Testis (tissue), 3 donors: Measurements from ENCODE around the gene ST6GALNAC2. TPM values are rescaled to one million over a fixed set of nuclear protein-coding genes. Genes with fewer than 3 reads are reported as not detected.
"Not testable (repeated sequence)": the region's sequence is repeated elsewhere in the genome, so short reads cannot be mapped to it uniquely, and the experiment has no call there.

Source experiments
- DNase-seq: peaks from one replicate; pipeline ENCODE4 v3.0.0-alpha.2; 2019
- H3K27ac ChIP-seq, 2 donors: fragments of 200-600 bp; sonication (generic); one replicate each; pipeline ENCODE4 v1.5.1; 2019
- H3K27me3 ChIP-seq: fragments of 200-600 bp; sonication (generic); one replicate; pipeline ENCODE4 v1.5.1; 2019
- H3K36me3 ChIP-seq: fragments of 200-600 bp; sonication (generic); one replicate; pipeline ENCODE4 v1.5.1; 2017; ENCODE audit warnings: low read depth; ENCODE audit errors: missing control alignments
- H3K4me1 ChIP-seq: fragments of 200-600 bp; sonication (generic); one replicate; pipeline ENCODE4 v1.5.1; 2019
- H3K4me3 ChIP-seq, 2 donors: fragments of 200-600 bp; sonication (generic); one replicate each; pipeline ENCODE4 v1.5.1; 2017 to 2019
- H3K9me3 ChIP-seq: fragments of 200-600 bp; sonication (generic); one replicate; pipeline ENCODE4 v1.5.1; 2017
- POLR2A ChIP-seq: fragments of 450-650 bp; IDR thresholded peaks from one replicate; pipeline ENCODE4 v1.6.1; 2017; ENCODE audit warnings: antibody characterized with exemption, mild to moderate bottlenecking, moderate library complexity
- WGBS, 2 donors: methylation state at CpG; one replicate each; pipeline ENCODE4 v1.1.5; 2018; 5-methylcytosine and 5-hydroxymethylcytosine counted together
- intact Hi-C: fragments of 100-400 bp; cut with DNase I; formaldehyde crosslinking; loops from one replicate; pipeline ENCODE4 v1.15.1; 2023; ENCODE audit warnings: low total_unique reads
- polyA plus RNA-seq: library from polyadenylated mRNA; stranded (reverse); fragments of 350-450 nt; fragmentation: Illumina TruSeq; extraction: RNeasy Lipid Tissue Mini Kit (QIAGEN cat#74804); gene quantifications from one replicate; pipeline ENCODE4 v1.2.3, GENCODE V29; 2014; ENCODE audit warnings: low read depth, low replicate concordance; ENCODE audit not compliant: insufficient read depth
- total RNA-seq, 2 donors: library from RNA; depleted of rRNA; stranded (reverse); fragments of >200 nt; gene quantifications; one replicate each; pipeline ENCODE4 v1.2.3, GENCODE V29; 2016
- TF ChIP-seq, protein P1 (sequence below), 3 experiments: fragments of 450-650 bp in 2 of 3; fragments of 200-600 bp in 1 of 3; sonication (generic) in 1 of 3; IDR thresholded peaks; one replicate each; pipeline ENCODE4 v1.5.1; 2016 to 2019; ENCODE audit warnings: antibody characterized with exemption in 3 of 3, mild to moderate bottlenecking in 2 of 3, moderate library complexity in 1 of 3

Gene ST6GALNAC2
- total and polyA plus RNA-seq, 3 donors from 2014 or later, result 29.7 to 107 (median 87.5) TPM

- WGBS, 2 donors, result 78 to 87% methylated on average over 2 of the region's 2 CpGs
- no peaks in the 10 kb centered on the region for H3K9me3 ChIP-seq
- no peak overlapping the region for H3K4me3 ChIP-seq
- H3K4me1 ChIP-seq, result no peaks in the 10 kb centered on the region
- H3K27me3 ChIP-seq, result no peaks in the 10 kb centered on the region
- no peaks in the 10 kb centered on the region for H3K36me3 ChIP-seq
- intact Hi-C loops, result no loop called here
- TF ChIP-seq, protein P1, sequence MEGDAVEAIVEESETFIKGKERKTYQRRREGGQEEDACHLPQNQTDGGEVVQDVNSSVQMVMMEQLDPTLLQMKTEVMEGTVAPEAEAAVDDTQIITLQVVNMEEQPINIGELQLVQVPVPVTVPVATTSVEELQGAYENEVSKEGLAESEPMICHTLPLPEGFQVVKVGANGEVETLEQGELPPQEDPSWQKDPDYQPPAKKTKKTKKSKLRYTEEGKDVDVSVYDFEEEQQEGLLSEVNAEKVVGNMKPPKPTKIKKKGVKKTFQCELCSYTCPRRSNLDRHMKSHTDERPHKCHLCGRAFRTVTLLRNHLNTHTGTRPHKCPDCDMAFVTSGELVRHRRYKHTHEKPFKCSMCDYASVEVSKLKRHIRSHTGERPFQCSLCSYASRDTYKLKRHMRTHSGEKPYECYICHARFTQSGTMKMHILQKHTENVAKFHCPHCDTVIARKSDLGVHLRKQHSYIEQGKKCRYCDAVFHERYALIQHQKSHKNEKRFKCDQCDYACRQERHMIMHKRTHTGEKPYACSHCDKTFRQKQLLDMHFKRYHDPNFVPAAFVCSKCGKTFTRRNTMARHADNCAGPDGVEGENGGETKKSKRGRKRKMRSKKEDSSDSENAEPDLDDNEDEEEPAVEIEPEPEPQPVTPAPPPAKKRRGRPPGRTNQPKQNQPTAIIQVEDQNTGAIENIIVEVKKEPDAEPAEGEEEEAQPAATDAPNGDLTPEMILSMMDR (IDR thresholded peaks at IDR 0.05), result no peak
- no peak for TF ChIP-seq POLR2A
- H3K27ac ChIP-seq, result no peak overlapping the region
- no peak for DNase-seq
Measured at GRCh38 chr17:76617838-76618237, 32.2 kb upstream of the ST6GALNAC2 start.

GRCh38 chr17:76614912-76615617 lies 29.4 kb upstream of the ST6GALNAC2 start:
- H3K4me3 ChIP-seq, result no peak overlapping the region
- TF ChIP-seq, protein P1 (IDR thresholded peaks at IDR 0.05), result no peak
- no peak for TF ChIP-seq POLR2A
- no peaks in the 10 kb centered on the region for H3K9me3 ChIP-seq
- no peak for DNase-seq
- H3K4me1 ChIP-seq, result no peaks in the 10 kb centered on the region
- no peaks in the 10 kb centered on the region for H3K27me3 ChIP-seq
- H3K36me3 ChIP-seq, result no peaks in the 10 kb centered on the region
- no peak overlapping the region for H3K27ac ChIP-seq
- intact Hi-C loops, result no loop called here
- WGBS, 2 donors, result 92 to 95% methylated on average over 15 to 16 of the region's 28 CpGs

DNA sequence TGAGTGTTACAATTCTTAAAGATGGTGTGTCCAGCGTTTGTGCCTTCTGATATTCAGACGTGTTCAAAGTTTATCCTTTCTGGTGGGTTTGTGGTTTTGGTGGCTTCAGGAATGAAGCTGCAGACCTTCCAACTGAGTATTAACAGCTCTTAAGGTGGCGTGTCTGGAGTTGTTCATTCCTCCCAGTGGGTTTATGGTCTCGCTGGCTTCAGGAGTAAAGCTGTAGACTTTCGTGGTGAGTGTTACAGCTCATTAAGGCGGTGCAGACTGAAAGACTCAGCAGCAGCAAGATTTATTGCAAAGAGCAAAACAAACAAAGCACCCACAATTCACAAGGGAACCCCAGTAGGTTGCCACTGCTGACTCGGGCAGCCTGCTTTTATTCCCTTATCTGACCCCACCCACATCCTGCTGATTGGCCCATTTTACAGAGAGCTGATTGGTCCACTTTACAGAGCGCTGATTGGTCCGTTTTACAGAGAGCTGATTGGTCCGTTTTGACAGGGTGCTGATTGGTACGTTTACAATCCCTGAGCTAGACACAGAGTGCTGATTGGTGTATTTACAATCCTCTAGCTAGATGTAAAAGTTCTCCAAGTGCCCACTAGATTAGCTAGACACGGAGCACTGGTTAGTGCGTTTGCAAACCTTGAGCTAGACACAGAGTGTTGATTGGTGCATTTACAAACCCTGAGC lies 28.6 kb upstream of the ST6GALNAC2 start:
- H3K27ac ChIP-seq, H3K36me3 ChIP-seq, intact Hi-C loops, H3K9me3 ChIP-seq, H3K4me1 ChIP-seq, DNase-seq, H3K4me3 ChIP-seq, H3K27me3 ChIP-seq: not testable (repeated sequence)
- 74 to 82% methylated on average over 12 to 13 of the region's 13 CpGs for WGBS, 2 donors

DNA sequence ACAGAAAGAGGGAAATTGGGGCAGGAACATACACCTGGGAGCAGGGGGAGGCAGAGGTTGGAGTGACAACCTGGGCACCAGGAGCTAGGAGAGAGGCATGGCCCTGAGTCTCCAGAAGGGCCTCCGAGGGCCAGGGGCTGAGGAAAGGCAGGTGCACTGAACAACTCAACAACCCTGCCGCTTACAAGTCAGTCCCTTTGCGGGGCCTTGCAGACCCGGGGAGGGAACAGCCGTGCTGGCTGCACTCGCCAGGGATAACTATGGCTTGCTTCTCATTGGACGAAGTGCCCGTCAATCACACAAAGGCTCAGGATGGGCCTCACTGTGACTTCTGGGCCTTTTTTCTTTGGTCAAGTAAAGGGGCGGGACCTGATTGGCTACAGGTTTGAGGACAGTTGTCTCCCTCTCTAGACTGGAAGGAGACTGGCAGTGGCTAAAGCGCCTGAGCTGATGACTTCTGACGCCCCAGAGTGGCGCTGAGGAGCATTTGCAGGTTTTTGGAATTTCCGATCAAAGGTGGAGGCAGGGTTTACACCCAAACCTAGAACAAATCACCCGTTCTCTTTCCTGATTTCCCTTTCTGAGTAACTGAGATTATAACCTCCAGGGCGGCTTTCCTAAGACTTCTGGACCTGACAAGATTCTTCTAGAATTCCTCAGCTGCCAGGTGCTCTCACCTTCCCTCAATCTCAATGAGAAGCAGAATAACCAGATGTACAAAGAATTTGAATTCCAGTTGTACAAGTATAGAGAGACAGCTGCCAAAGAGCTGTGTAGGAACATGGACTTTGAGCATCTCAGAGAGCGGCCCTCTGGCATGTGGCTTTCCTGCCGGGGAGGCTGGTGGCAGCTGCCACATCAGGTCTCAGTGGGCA lies 27.6 kb upstream of the ST6GALNAC2 start:
- H3K27ac ChIP-seq, result no peak overlapping the region
- H3K4me3 ChIP-seq, result no peak overlapping the region
- intact Hi-C loops, result no loop called here
- no peaks in the 10 kb centered on the region for H3K4me1 ChIP-seq
- no peaks in the 10 kb centered on the region for H3K36me3 ChIP-seq
- no peaks in the 10 kb centered on the region for H3K27me3 ChIP-seq
- WGBS, 2 donors, result 82 to 88% methylated on average over 11 to 16 of the region's 17 CpGs
- DNase-seq, result no peak
- no peaks in the 10 kb centered on the region for H3K9me3 ChIP-seq
- TF ChIP-seq, protein P1 (IDR thresholded peaks at IDR 0.05), result no peak
- TF ChIP-seq POLR2A, result no peak

GRCh38 chr17:76612465-76612864 lies 26.8 kb upstream of the ST6GALNAC2 start:
- no peaks in the 10 kb centered on the region for H3K9me3 ChIP-seq
- TF ChIP-seq, protein P1 (IDR thresholded peaks at IDR 0.05), result no peak
- TF ChIP-seq POLR2A, result no peak
- WGBS, 2 donors, result 84 to 94% methylated on average over 4 of the region's 4 CpGs
- intact Hi-C loops, result no loop called here
- DNase-seq, result no peak
- no peaks in the 10 kb centered on the region for H3K4me1 ChIP-seq
- H3K4me3 ChIP-seq, result no peak overlapping the region
- H3K27me3 ChIP-seq, result no peaks in the 10 kb centered on the region
- H3K27ac ChIP-seq, result no peak overlapping the region
- H3K36me3 ChIP-seq, result no peaks in the 10 kb centered on the region
